Measurements from ENCODE around the gene S100A9.

S100A9 gene

DNA sequence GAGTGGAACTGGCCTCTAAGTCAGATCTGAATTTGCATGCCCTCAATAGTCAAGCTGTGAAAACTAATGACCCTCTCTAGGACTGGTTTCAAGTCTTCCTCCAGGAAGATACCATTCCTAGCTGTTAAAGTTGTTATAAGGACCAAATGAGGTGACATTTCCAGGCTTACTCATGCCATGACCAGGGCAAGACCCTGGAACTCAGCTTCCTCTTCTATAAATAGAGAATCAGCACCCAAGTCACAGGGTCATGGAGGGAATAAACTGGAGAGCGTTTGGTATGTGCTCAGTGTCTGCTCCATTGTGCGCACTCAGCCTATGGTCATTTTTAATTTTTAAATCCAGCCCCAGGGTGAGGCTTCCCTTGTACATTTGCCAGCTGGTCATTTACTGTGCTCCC, 2.5 kb downstream of the S100A9 start (continued):
- TF ChIP-seq, protein P1, sequence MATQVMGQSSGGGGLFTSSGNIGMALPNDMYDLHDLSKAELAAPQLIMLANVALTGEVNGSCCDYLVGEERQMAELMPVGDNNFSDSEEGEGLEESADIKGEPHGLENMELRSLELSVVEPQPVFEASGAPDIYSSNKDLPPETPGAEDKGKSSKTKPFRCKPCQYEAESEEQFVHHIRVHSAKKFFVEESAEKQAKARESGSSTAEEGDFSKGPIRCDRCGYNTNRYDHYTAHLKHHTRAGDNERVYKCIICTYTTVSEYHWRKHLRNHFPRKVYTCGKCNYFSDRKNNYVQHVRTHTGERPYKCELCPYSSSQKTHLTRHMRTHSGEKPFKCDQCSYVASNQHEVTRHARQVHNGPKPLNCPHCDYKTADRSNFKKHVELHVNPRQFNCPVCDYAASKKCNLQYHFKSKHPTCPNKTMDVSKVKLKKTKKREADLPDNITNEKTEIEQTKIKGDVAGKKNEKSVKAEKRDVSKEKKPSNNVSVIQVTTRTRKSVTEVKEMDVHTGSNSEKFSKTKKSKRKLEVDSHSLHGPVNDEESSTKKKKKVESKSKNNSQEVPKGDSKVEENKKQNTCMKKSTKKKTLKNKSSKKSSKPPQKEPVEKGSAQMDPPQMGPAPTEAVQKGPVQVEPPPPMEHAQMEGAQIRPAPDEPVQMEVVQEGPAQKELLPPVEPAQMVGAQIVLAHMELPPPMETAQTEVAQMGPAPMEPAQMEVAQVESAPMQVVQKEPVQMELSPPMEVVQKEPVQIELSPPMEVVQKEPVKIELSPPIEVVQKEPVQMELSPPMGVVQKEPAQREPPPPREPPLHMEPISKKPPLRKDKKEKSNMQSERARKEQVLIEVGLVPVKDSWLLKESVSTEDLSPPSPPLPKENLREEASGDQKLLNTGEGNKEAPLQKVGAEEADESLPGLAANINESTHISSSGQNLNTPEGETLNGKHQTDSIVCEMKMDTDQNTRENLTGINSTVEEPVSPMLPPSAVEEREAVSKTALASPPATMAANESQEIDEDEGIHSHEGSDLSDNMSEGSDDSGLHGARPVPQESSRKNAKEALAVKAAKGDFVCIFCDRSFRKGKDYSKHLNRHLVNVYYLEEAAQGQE (tag by site-specific recombination; IDR thresholded peaks at IDR 0.05) = no peak
- TF ChIP-seq, protein P2, sequence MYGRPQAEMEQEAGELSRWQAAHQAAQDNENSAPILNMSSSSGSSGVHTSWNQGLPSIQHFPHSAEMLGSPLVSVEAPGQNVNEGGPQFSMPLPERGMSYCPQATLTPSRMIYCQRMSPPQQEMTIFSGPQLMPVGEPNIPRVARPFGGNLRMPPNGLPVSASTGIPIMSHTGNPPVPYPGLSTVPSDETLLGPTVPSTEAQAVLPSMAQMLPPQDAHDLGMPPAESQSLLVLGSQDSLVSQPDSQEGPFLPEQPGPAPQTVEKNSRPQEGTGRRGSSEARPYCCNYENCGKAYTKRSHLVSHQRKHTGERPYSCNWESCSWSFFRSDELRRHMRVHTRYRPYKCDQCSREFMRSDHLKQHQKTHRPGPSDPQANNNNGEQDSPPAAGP (tag by site-specific recombination; IDR thresholded peaks at IDR 0.05) = no peak
- no peak for TF ChIP-seq TRIM28 (IDR thresholded peaks at IDR 0.05; ENCODE audit: borderline replicate concordance, low read length)
- no peak for TF ChIP-seq ZBTB1 (tag by site-specific recombination; IDR thresholded peaks at IDR 0.05)
- no peak for TF ChIP-seq ZNF350 (tag by site-specific recombination; IDR thresholded peaks at IDR 0.05)
- no peak for TF ChIP-seq ZNF658 (tag by site-specific recombination; IDR thresholded peaks at IDR 0.05)
- TF ChIP-seq ZNF140 (tag by site-specific recombination; IDR thresholded peaks at IDR 0.05) = no peak
- no peak for TF ChIP-seq SCRT1 (tag by site-specific recombination; IDR thresholded peaks at IDR 0.05; ENCODE audit: borderline replicate concordance)
- TF ChIP-seq ZNF23 (tag by site-specific recombination; IDR thresholded peaks at IDR 0.05; ENCODE audit: borderline replicate concordance) = no peak
- no peak for TF ChIP-seq KLF1 (tag by site-specific recombination; IDR thresholded peaks at IDR 0.05)
- TF ChIP-seq KLF16 (tag by site-specific recombination; IDR thresholded peaks at IDR 0.05) = no peak
- no peak for TF ChIP-seq ZNF514 (tag by site-specific recombination; IDR thresholded peaks at IDR 0.05)
- TF ChIP-seq YY1 (tag by site-specific recombination; IDR thresholded peaks at IDR 0.05) = no peak
- TF ChIP-seq ZNF114 (tag by site-specific recombination; IDR thresholded peaks at IDR 0.05) = no peak
- TF ChIP-seq GFI1B (tag by site-specific recombination; IDR thresholded peaks at IDR 0.05) = no peak
- TF ChIP-seq IKZF3 (tag by site-specific recombination; IDR thresholded peaks at IDR 0.05) = no peak

DNA sequence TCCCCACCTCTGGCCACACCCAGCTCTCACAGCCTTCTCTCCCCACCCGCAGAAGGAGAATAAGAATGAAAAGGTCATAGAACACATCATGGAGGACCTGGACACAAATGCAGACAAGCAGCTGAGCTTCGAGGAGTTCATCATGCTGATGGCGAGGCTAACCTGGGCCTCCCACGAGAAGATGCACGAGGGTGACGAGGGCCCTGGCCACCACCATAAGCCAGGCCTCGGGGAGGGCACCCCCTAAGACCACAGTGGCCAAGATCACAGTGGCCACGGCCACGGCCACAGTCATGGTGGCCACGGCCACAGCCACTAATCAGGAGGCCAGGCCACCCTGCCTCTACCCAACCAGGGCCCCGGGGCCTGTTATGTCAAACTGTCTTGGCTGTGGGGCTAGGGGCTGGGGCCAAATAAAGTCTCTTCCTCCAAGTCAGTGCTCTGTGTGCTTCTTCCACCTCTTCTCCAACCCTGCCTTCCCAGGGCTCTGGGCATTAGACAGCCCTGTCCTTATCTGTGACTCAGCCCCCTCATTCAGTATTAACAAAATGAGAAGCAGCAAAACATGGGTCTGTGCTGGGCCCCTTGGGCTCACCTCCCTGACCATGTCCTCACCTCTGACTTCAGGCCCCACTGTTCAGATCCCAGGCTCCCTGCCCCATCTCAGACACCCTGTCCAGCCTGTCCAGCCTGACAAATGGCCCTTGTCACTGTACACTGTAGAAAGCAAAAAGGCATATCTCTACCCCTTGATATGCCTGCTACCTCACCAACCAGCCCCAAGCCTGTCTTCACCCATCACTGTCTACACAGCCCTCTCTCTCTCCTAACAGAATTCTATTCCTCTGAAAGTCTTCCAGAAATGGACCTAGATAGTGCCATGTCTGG, 3.2 kb downstream of the S100A9 start:
- CTCF ChIA-PET = interaction anchor here (0.6 to 4.6 kb wide), 3 partner anchors 8 to 547 kb away, joined by 3 to 23 read pairs (median 4); no protein-coding TSS in a partner anchor
- no peaks in the 10 kb centered on the region for H3K4me1 ChIP-seq (ENCODE audit: control insufficient read depth, insufficient read depth, low read length)
- H3K27ac ChIP-seq (ENCODE audit: extremely low read depth, low read depth, low read length) = no peak overlapping the region
- no peaks in the 10 kb centered on the region for H3K9me3 ChIP-seq (ENCODE audit: control insufficient read depth, insufficient read depth, low read depth, low read length)
- H3K4me3 ChIP-seq (ENCODE audit: low read depth, low read length) = no peak overlapping the region
- H3K36me3 ChIP-seq (ENCODE audit: control insufficient read depth in 2 of 2, insufficient read depth in 1 of 2, low read length in 2 of 2) = no peaks in the 10 kb centered on the region
- POLR2A ChIA-PET = no interaction called here
- TF ChIP-seq ZNF660 (tag by site-specific recombination; IDR thresholded peaks at IDR 0.05) = no peak
- TF ChIP-seq ZNF514 (tag by site-specific recombination; IDR thresholded peaks at IDR 0.05) = no peak
- TF ChIP-seq ZNF549 (tag by site-specific recombination; IDR thresholded peaks at IDR 0.05) = no peak
- TF ChIP-seq, protein P3, sequence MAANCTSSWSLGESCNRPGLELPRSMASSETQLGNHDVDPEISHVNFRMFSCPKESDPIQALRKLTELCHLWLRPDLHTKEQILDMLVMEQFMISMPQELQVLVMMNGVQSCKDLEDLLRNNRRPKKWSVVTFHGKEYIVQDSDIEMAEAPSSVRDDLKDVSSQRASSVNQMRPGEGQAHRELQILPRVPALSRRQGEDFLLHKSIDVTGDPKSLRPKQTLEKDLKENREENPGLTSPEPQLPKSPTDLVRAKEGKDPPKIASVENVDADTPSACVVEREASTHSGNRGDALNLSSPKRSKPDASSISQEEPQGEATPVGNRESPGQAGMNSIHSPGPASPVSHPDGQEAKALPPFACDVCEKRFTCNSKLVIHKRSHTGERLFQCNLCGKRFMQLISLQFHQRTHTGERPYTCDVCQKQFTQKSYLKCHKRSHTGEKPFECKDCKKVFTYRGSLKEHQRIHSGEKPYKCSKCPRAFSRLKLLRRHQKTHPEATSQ (tag by site-specific recombination; IDR thresholded peaks at IDR 0.05) = no peak
- TF ChIP-seq ZNF48 (tag by site-specific recombination; IDR thresholded peaks at IDR 0.05) = no peak
- no peak for TF ChIP-seq ZNF791 (tag by site-specific recombination; IDR thresholded peaks at IDR 0.05)
- no peak for TF ChIP-seq ZNF776 (tag by site-specific recombination; IDR thresholded peaks at IDR 0.05; ENCODE audit: borderline replicate concordance)
- TF ChIP-seq, protein P4, sequence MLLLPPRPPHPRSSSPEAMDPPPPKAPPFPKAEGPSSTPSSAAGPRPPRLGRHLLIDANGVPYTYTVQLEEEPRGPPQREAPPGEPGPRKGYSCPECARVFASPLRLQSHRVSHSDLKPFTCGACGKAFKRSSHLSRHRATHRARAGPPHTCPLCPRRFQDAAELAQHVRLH (tag by site-specific recombination; IDR thresholded peaks at IDR 0.05) = no peak
- TF ChIP-seq, protein P5, sequence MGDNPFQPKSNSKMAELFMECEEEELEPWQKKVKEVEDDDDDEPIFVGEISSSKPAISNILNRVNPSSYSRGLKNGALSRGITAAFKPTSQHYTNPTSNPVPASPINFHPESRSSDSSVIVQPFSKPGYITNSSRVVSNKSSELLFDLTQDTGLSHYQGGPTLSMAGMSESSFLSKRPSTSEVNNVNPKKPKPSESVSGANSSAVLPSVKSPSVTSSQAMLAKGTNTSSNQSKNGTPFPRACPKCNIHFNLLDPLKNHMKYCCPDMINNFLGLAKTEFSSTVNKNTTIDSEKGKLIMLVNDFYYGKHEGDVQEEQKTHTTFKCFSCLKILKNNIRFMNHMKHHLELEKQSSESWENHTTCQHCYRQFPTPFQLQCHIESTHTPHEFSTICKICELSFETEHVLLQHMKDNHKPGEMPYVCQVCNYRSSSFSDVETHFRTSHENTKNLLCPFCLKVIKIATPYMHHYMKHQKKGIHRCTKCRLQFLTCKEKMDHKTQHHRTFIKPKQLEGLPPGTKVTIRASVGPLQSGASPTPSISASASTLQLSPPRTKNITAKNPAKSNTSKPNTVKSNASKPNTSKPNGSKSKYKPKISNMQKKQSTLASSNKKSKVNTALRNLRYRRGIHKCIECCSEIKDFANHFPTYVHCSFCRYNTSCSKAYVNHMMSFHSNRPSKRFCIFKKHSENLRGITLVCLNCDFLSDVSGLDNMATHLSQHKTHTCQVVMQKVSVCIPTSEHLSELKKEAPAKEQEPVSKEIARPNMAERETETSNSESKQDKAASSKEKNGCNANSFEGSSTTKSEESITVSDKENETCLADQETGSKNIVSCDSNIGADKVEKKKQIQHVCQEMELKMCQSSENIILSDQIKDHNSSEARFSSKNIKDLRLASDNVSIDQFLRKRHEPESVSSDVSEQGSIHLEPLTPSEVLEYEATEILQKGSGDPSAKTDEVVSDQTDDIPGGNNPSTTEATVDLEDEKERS (tag by site-specific recombination; IDR thresholded peaks at IDR 0.05) = no peak
- TF ChIP-seq ZNF555 (tag by site-specific recombination; conservative IDR thresholded peaks at IDR 0.05) = no peak
- no peak for TF ChIP-seq GLIS2 (tag by site-specific recombination; IDR thresholded peaks at IDR 0.05)
- TF ChIP-seq ZNF610 (tag by site-specific recombination; IDR thresholded peaks at IDR 0.05; ENCODE audit: borderline replicate concordance) = no peak
- no peak for TF ChIP-seq ZNF571 (tag by site-specific recombination; IDR thresholded peaks at IDR 0.05)
- TF ChIP-seq ZNF341 (tag by site-specific recombination; IDR thresholded peaks at IDR 0.05; ENCODE audit: low read depth) = no peak
